Hepatic stellate cell (primary cell): ENCODE measurements around the gene KRT86.
A peak's percentile ranks its signal among the peaks of the same experiment; 100 is the strongest.
"Not testable (repeated sequence)": the region's sequence is repeated elsewhere in the genome, so short reads cannot be mapped to it uniquely, and the experiment has no call there.

Experiments used
- DNase-seq: peaks from one replicate; pipeline ENCODE4 v3.0.0; 2011; ENCODE audit warnings: low spot score

Gene KRT86

GRCh38 chr12:52291267-52291935 lies 17.0 kb downstream of the KRT86 start, which contains the start of gene KRT81:
Gene KRT81, minus strand, starts transcription at chr12:52291534. Its CDS starts 69 bp downstream, at chr12:52291465.
- no peak for DNase-seq

GRCh38 chr12:52293926-52294325 lies 19.5 kb downstream of the KRT86 start:
- no peak for DNase-seq

- DNase-seq, result no peak
Observed at GRCh38 chr12:52294803-52295202, 20.4 kb downstream of the KRT86 start.

- DNase-seq, result no peak
Observed at GRCh38 chr12:52295663-52296062, 21.2 kb downstream of the KRT86 start.

- no peak for DNase-seq
Observed at GRCh38 chr12:52296572-52297215, 22.2 kb downstream of the KRT86 start.

- no peak for DNase-seq
Observed at GRCh38 chr12:52298677-52299190, 24.3 kb downstream of the KRT86 start.

GRCh38 chr12:52300796-52301691 lies 26.6 kb downstream of the KRT86 start:
- no peak for DNase-seq

- not testable (repeated sequence) for DNase-seq
Observed at GRCh38 chr12:52301721-52302120, 27.3 kb downstream of the KRT86 start.

- not testable (repeated sequence) for DNase-seq
Observed at GRCh38 chr12:52302242-52302914, 27.9 kb downstream of the KRT86 start.

- not testable (repeated sequence) for DNase-seq
Observed at GRCh38 chr12:52304941-52305411, 30.5 kb downstream of the KRT86 start.

- DNase-seq, result no peak
Observed at GRCh38 chr12:52305921-52306705, 31.7 kb downstream of the KRT86 start.

GRCh38 chr12:52306731-52307130 lies 32.3 kb downstream of the KRT86 start:
- no peak for DNase-seq

GRCh38 chr12:52307836-52308805 lies 33.7 kb downstream of the KRT86 start:
- DNase-seq, result peak; percentile 79

GRCh38 chr12:52308806-52309425 lies 34.5 kb downstream of the KRT86 start:
- no peak for DNase-seq

- peak; percentile 63 for DNase-seq
Observed at GRCh38 chr12:52310622-52311284, 36.3 kb downstream of the KRT86 start.

- DNase-seq, result no peak
Observed at GRCh38 chr12:52311285-52311648, 36.8 kb downstream of the KRT86 start.

- no peak for DNase-seq
Observed at GRCh38 chr12:52312086-52312485, 37.6 kb downstream of the KRT86 start.

- no peak for DNase-seq
Observed at GRCh38 chr12:52313461-52313860, 39.0 kb downstream of the KRT86 start.

- DNase-seq, result no peak
Observed at GRCh38 chr12:52313926-52314325, 39.5 kb downstream of the KRT86 start.
